IMR-90 (cell line): Measurements from ENCODE around the gene ITPR2. TPM values are rescaled to one million over a fixed set of nuclear protein-coding genes. Genes with fewer than 3 reads are reported as not detected.
"Not testable (repeated sequence)": the region's sequence is repeated elsewhere in the genome, so short reads cannot be mapped to it uniquely, and the experiment has no call there.

Experiments
- ATAC-seq: fragments of 200-7000 bp; cut with Tn5 transposase; 2 replicates; pipeline ENCODE4 v1.9.1; 2020; ENCODE audit warnings: low read depth, mild to moderate bottlenecking, moderate library complexity
- BruUV-seq: library from RNA; stranded (reverse); fragments of 400-500 nt; replicated peaks from 2 replicates; lab custom pipeline; 2021; lab: Mats Ljungman, UMichigan
- CTCF ChIA-PET: fragments of 300-600 bp; formaldehyde crosslinking; extraction: SDS; loops from one replicate; lab custom pipeline; 2021; ENCODE audit warnings: antibody characterized with exemption; lab: Yijun Ruan, JAX
- POLR2A ChIA-PET: fragments of 300-600 bp; sonication (Branson Sonifier 250); formaldehyde crosslinking; loops from one replicate; lab custom pipeline; 2022; ENCODE audit warnings: antibody characterized with exemption; ENCODE audit not compliant: unreplicated experiment; lab: Charles Lee
- DNase-seq: peaks from one replicate; pipeline ENCODE4 v3.0.0; 2013
- H2AFZ ChIP-seq: replicated peaks from 2 replicates; pipeline ENCODE3; 2013; ENCODE audit warnings: low read length, mild to moderate bottlenecking; ENCODE audit not compliant: poor library complexity
- H2AK5ac ChIP-seq: 2 replicates; pipeline ENCODE4 v1.6.1; 2013; ENCODE audit warnings: low read depth, low read length, inconsistent platforms
- H2AK9ac ChIP-seq: replicated peaks from 2 replicates; pipeline ENCODE3; 2013; ENCODE audit warnings: mild to moderate bottlenecking, low read depth, low read length, moderate library complexity; ENCODE audit not compliant: poor library complexity
- H2BK120ac ChIP-seq: 2 replicates; pipeline ENCODE4 v1.6.1; 2013; ENCODE audit warnings: low read depth, low read length, inconsistent platforms
- H2BK15ac ChIP-seq: 3 replicates; pipeline ENCODE4 v1.6.1; 2013; ENCODE audit warnings: low read depth, low read length, inconsistent platforms
- H2BK20ac ChIP-seq: 2 replicates; pipeline ENCODE4 v1.6.1; 2013; ENCODE audit warnings: low read depth, mild to moderate bottlenecking, inconsistent platforms, low read length, moderate library complexity
- H2BK5ac ChIP-seq: 2 replicates; pipeline ENCODE4 v1.6.1; 2013; ENCODE audit warnings: mild to moderate bottlenecking, low read depth, low read length, inconsistent platforms; ENCODE audit not compliant: poor library complexity, severe bottlenecking
- H3K14ac ChIP-seq: replicated peaks from 2 replicates; pipeline ENCODE4 v1.6.1; 2013; ENCODE audit warnings: low read depth, low read length, inconsistent platforms
- H3K18ac ChIP-seq: 2 replicates; pipeline ENCODE4 v1.6.1; 2013; ENCODE audit warnings: low read depth, low read length, control low read depth
- H3K23ac ChIP-seq: 2 replicates; pipeline ENCODE4 v1.6.1; 2013; ENCODE audit warnings: low read depth, low read length, inconsistent platforms
- H3K27ac ChIP-seq: 2 replicates; pipeline ENCODE4 v1.5.1; 2013; ENCODE audit warnings: mild to moderate bottlenecking, control low read depth, low read length; ENCODE audit not compliant: insufficient read depth
- H3K27me3 ChIP-seq: 2 replicates; pipeline ENCODE4 v1.6.1; 2013; ENCODE audit warnings: low read length; ENCODE audit not compliant: control insufficient read depth, insufficient read depth
- H3K36me3 ChIP-seq: 2 replicates; pipeline ENCODE4 v1.6.1; 2013; ENCODE audit warnings: low read length, mixed read lengths; ENCODE audit not compliant: control insufficient read depth, insufficient read depth
- H3K4ac ChIP-seq: 2 replicates; pipeline ENCODE4 v1.6.1; 2013; ENCODE audit warnings: low read depth, low read length, inconsistent platforms
- H3K4me1 ChIP-seq: 2 replicates; pipeline ENCODE4 v1.6.1; 2013; ENCODE audit warnings: low read length, mixed read lengths; ENCODE audit not compliant: control insufficient read depth, insufficient read depth
- H3K4me2 ChIP-seq: 2 replicates; pipeline ENCODE4 v1.6.1; 2013; ENCODE audit warnings: low read depth, mild to moderate bottlenecking, control low read depth, low read length, moderate library complexity
- H3K4me3 ChIP-seq: 2 replicates; pipeline ENCODE4 v1.5.1; 2013; ENCODE audit warnings: low read depth, mild to moderate bottlenecking, control low read depth, low read length, moderate library complexity; ENCODE audit not compliant: insufficient read depth
- H3K56ac ChIP-seq: 2 replicates; pipeline ENCODE4 v1.6.1; 2013; ENCODE audit warnings: low read length, inconsistent platforms; ENCODE audit not compliant: insufficient read depth; ENCODE audit errors: extremely low read depth
- H3K79me1 ChIP-seq, 2 experiments: 2 replicates each; pipeline ENCODE4 v1.6.1; 2013; ENCODE audit warnings: low read length in 2 of 2, inconsistent platforms in 1 of 2, low read depth in 1 of 2
- H3K9ac ChIP-seq: 2 replicates; pipeline ENCODE4 v1.6.1; 2013; ENCODE audit warnings: low read depth, low read length, control low read depth
- H3K9me1 ChIP-seq: 2 replicates; pipeline ENCODE4 v1.6.1; 2013; ENCODE audit warnings: low read length, inconsistent platforms; ENCODE audit not compliant: insufficient read depth
- H3K9me3 ChIP-seq: 2 replicates; pipeline ENCODE4 v1.6.1; 2013; ENCODE audit warnings: low read length; ENCODE audit not compliant: control insufficient read depth, insufficient read depth
- H4K20me1 ChIP-seq: 2 replicates; pipeline ENCODE4 v1.6.1; 2013; ENCODE audit warnings: low read length, inconsistent platforms; ENCODE audit not compliant: insufficient read depth
- H4K5ac ChIP-seq: 2 replicates; pipeline ENCODE4 v1.6.1; 2013; ENCODE audit warnings: mild to moderate bottlenecking, low read depth, low read length, control low read depth
- H4K8ac ChIP-seq, 2 experiments: 2 replicates each; pipeline ENCODE4 v1.6.1; 2013; ENCODE audit warnings: low read depth in 2 of 2, low read length in 2 of 2, control low read depth in 1 of 2, inconsistent platforms in 1 of 2
- H4K91ac ChIP-seq: 2 replicates; pipeline ENCODE4 v1.6.1; 2013; ENCODE audit warnings: low read depth, low read length, inconsistent platforms; ENCODE audit not compliant: insufficient read depth
- BHLHE40 ChIP-seq: fragments of 150-350 bp; IDR thresholded peaks from 2 replicates; pipeline ENCODE4 v1.6.1; 2016; ENCODE audit warnings: mild to moderate bottlenecking, low read depth, low read length
- MAZ ChIP-seq: IDR thresholded peaks from 2 replicates; pipeline ENCODE4 v1.6.1; 2012; ENCODE audit warnings: low read depth, mild to moderate bottlenecking, low read length, improper control_type of control experiment, moderate library complexity, borderline replicate concordance
- NFE2L2 ChIP-seq: fragments of 150-350 bp; IDR thresholded peaks from 2 replicates; pipeline ENCODE4 v1.6.1; 2016; ENCODE audit warnings: low read depth, mild to moderate bottlenecking, low read length
- POLR2A ChIP-seq: IDR thresholded peaks from 2 replicates; pipeline ENCODE4 v1.6.1; 2012; ENCODE audit warnings: mild to moderate bottlenecking, low read depth, low read length
- RAD21 ChIP-seq: IDR thresholded peaks from 2 replicates; pipeline ENCODE4 v1.6.1; 2012; ENCODE audit warnings: low read length, improper control_type of control experiment
- RCOR1 ChIP-seq: IDR thresholded peaks from 2 replicates; pipeline ENCODE4 v1.6.1; 2012; ENCODE audit warnings: mild to moderate bottlenecking, low read length, improper control_type of control experiment; ENCODE audit not compliant: insufficient replicate concordance
- WGBS, 2 experiments: methylation state at CpG; one replicate each; pipeline versions ENCODE4 v1.1.5 to v1.1.7; 2013; ENCODE audit warnings: missing lambda C conversion rate in 2 of 2; ENCODE audit not compliant: insufficient read length in 1 of 2; ENCODE audit errors: extremely low coverage in 2 of 2; 5-methylcytosine and 5-hydroxymethylcytosine counted together
- dilution Hi-C: fragments of 300-500 bp; cut with HindIII; formaldehyde crosslinking; loops from one replicate; pipeline ENCODE4 v1.14.3; 2018; ENCODE audit warnings: low sequenced_read_pairs; ENCODE audit not compliant: unreplicated experiment
- in situ Hi-C: fragments of 300-500 bp; cut with MboI; formaldehyde crosslinking; loops from 3 replicates; pipeline ENCODE4 v1.14.3; 2019; ENCODE audit warnings: low sequenced_read_pairs, inconsistent platforms, mixed read lengths
- intact Hi-C: fragments of 100-400 bp; cut with micrococcal nuclease; formaldehyde crosslinking; loops from 2 replicates; pipeline ENCODE4 v1.10.0; 2022
- polyA plus RNA-seq, 3 experiments: library from polyadenylated mRNA; depleted of rRNA; stranded (reverse); fragments of >200 nt; gene quantifications; 2 replicates each; pipeline ENCODE4 v1.2.3, GENCODE V29; 2012; ENCODE audit warnings: low replicate concordance in 1 of 3
- total RNA-seq: library from RNA; depleted of rRNA; stranded (reverse); fragments of >200 nt; gene quantifications from 2 replicates; pipeline ENCODE4 v1.2.3, GENCODE V29; 2012

Gene ITPR2
- total and polyA plus RNA-seq, 2 of the 4 experiments (the other 2 are of a cell fraction) = 1.2 to 9.0 TPM

DNA sequence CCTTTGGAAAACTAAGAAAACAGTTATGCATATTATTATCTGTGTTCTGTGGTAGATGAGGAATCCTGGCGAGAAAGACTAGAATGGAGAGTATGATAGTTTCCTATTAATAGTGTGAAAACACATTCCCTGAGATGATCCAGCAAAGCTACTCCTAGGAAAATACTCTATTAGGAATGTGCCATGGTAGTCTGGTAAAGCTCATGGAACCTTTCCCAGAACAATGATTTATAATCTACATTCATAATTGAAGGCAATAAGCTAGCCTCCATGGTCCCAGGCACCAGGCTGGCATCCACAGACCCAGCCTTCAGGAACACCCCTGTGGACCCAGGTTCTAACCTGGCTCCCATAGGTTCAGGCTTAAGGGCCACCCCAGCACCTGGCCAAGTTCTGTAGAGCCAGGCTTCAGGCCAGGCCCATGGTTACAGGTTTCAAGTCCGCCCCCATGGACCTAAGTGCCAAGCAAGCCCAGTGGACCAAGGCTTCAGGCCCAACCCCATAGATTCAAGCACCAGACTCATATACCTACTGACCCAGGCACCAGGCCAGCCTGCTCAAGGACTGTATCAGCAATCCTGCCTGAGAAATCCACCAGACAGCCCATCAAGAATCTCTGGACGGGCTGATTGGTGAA, 72.2 kb downstream of the ITPR2 start:
- 82% methylated on average over 2 of the region's 3 CpGs; no CpG with 5 or more reads in 1 of the 2 experiments for WGBS, 2 experiments
- TF ChIP-seq MAZ = no peak
- no peak for TF ChIP-seq RAD21
- TF ChIP-seq NFE2L2 = no peak
- TF ChIP-seq POLR2A = no peak
- no peak for TF ChIP-seq BHLHE40
- no peak for TF ChIP-seq RCOR1
- H2BK5ac ChIP-seq = no peak overlapping the region

DNA sequence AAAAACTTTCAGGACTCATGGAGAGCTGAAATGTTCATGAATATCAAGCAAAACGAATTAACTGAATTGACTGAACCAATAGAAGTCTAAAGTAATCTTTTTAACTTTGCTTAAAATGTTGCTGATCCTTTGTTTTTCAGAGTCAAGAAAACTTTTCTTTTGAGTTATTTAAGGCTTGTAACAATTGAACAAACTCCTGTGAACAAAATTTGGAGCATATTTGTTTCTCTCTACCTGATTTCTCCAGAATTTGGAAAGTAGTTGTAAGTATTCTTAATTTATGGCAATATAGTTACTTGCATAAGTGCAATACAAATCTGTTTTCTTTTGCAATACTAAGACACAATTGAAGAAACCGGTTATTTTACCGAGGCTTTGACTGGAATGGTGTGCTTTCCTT, 77.6 kb downstream of the ITPR2 start:
- H2AK9ac ChIP-seq, DNase-seq, H3K56ac ChIP-seq, in situ Hi-C loops, H3K18ac ChIP-seq, H4K91ac ChIP-seq, H3K4me2 ChIP-seq, H2AK5ac ChIP-seq, ATAC-seq, H3K4me1 ChIP-seq, H3K27ac ChIP-seq, POLR2A ChIA-PET, CTCF ChIA-PET, H4K20me1 ChIP-seq, H2BK5ac ChIP-seq, H3K79me1 ChIP-seq, H2BK20ac ChIP-seq, H2BK120ac ChIP-seq, H3K23ac ChIP-seq, dilution Hi-C loops, H3K9ac ChIP-seq, H3K4ac ChIP-seq, H3K9me3 ChIP-seq, BruUV-seq, H3K36me3 ChIP-seq, H3K9me1 ChIP-seq, intact Hi-C loops, H2AFZ ChIP-seq, H4K8ac ChIP-seq, H4K5ac ChIP-seq, H3K14ac ChIP-seq, H2BK15ac ChIP-seq, H3K4me3 ChIP-seq, H3K27me3 ChIP-seq: not testable (repeated sequence)
- WGBS, 2 experiments = no CpG with 5 or more reads among the region's 3 CpGs

More for the DNA sequence above, 72.2 kb downstream of the ITPR2 start:
- Histone ChIP-seq H3K9me3 (peaks cover 11% of the 10 kb centered on the region), H3K9me1 (no peaks in the 10 kb centered on the region), H3K4me2 (no peak overlapping the region), H2AK5ac (no peak overlapping the region), H2AK9ac (no peak overlapping the region), H3K4me1 (no peaks in the 10 kb centered on the region), H3K36me3 (no peaks in the 10 kb centered on the region), H3K18ac (no peak overlapping the region), H4K8ac (no peak overlapping the region), H2AFZ (no peak overlapping the region), H3K27me3 (no peaks in the 10 kb centered on the region), H4K20me1 (no peaks in the 10 kb centered on the region), H3K56ac (no peak overlapping the region), H3K23ac (no peak overlapping the region), H2BK20ac (no peak overlapping the region), H2BK15ac (no peak overlapping the region), H2BK120ac (no peak overlapping the region), H3K27ac (no peak overlapping the region), H3K4me3 (no peak overlapping the region), H3K14ac (no peak overlapping the region), H4K91ac (no peak overlapping the region), H3K9ac (no peak overlapping the region), H4K5ac (no peak overlapping the region), H3K4ac (no peak overlapping the region), H3K79me1 (0 out of 4 replicates have a peak, but pooled peaks cover 0 to 7% of the 10 kb centered on the region in 2 experiments)
- intact Hi-C loops = no loop called here
- ChIA-PET CTCF (no interaction called here), POLR2A (no interaction called here)
- BruUV-seq = no TSS peak
- DNase-seq (no peak), ATAC-seq (no peak)
- in situ Hi-C loops = no loop called here
- dilution Hi-C loops = no loop called here
